Measurements from ENCODE around the gene RSAD1. TPM values are rescaled to one million over a fixed set of nuclear protein-coding genes. Genes with fewer than 3 reads are reported as not detected.

Gene RSAD1
- total RNA-seq, 1 donor from 2014 or later = 27.0 TPM

Other genes starting within 250 kb of the RSAD1 start
- gene TMEM92, start 204.4 kb upstream of the RSAD1 start, total RNA-seq = not detected in 2 replicates
- gene XYLT2, start 132.7 kb upstream of the RSAD1 start, total RNA-seq = 36.6 and 41.8 TPM in 2 replicates
- 52.2 and 56.8 TPM in 2 replicates for gene MRPL27, start 105.7 kb upstream of the RSAD1 start, total RNA-seq
- gene EME1, start 105.6 kb upstream of the RSAD1 start, total RNA-seq = 4.6 and 5.5 TPM in 2 replicates
- gene LRRC59, start 81.3 kb upstream of the RSAD1 start, total RNA-seq = 227 and 285 TPM in 2 replicates
- 10.0 and 10.5 TPM in 2 replicates for gene ACSF2, start 52.6 kb upstream of the RSAD1 start, total RNA-seq
- not detected in 2 replicates for gene CHAD, start 10.0 kb upstream of the RSAD1 start, total RNA-seq
- gene MYCBPAP, start 29.6 kb downstream of the RSAD1 start, total RNA-seq = 0.46 and 0.92 TPM in 2 replicates
- 0.04 and 0.07 TPM in 2 replicates for gene EPN3, start 53.9 kb downstream of the RSAD1 start, total RNA-seq
- gene SPATA20, start 68.3 kb downstream of the RSAD1 start, total RNA-seq = 47.2 and 57.8 TPM in 2 replicates
- 0.04 TPM in 1 of 2 replicates, not detected in the other for gene CACNA1G, start 81.9 kb downstream of the RSAD1 start, total RNA-seq
- gene ABCC3, start 156.0 kb downstream of the RSAD1 start, total RNA-seq = 2.4 and 3.6 TPM in 2 replicates
- 34.2 and 40.7 TPM in 2 replicates for gene ANKRD40, start 229.1 kb downstream of the RSAD1 start, total RNA-seq
- 18.1 and 27.9 TPM in 2 replicates for gene LUC7L3, start 240.7 kb downstream of the RSAD1 start, total RNA-seq